Spleen (tissue), 11 donors: ENCODE measurements around the gene LPP. TPM values are rescaled to one million over a fixed set of nuclear protein-coding genes. Genes with fewer than 3 reads are reported as not detected.

Experiments used
- DNase-seq: peaks from one replicate; pipeline ENCODE4 v3.0.0-alpha.2; 2020
- H3K27ac ChIP-seq, 8 donors: fragments of 200-600 bp; sonication (generic) in 7 of 8; 1 replicate in 4 of 8; 2 replicates in 4 of 8; pipeline versions ENCODE4 v1.5.0 to v1.8.0; 2016 to 2021; ENCODE audit warnings: inconsistent platforms in 4 of 8, mild to moderate bottlenecking in 4 of 8, moderate library complexity in 1 of 8
- H3K27me3 ChIP-seq, 7 donors: fragments of 200-600 bp; sonication (generic) in 6 of 7; replicated peaks in 1 of 7; 1 replicate in 4 of 7; 2 replicates in 3 of 7; pipeline versions ENCODE4 v1.5.0 to v1.8.0; 2016 to 2021; ENCODE audit warnings: inconsistent platforms in 3 of 7, mild to moderate bottlenecking in 1 of 7
- H3K36me3 ChIP-seq, 6 donors: fragments of 200-600 bp; sonication (generic) in 5 of 6; 1 replicate in 4 of 6; 2 replicates in 2 of 6; pipeline versions ENCODE4 v1.5.0 to v1.8.0; 2016 to 2021; ENCODE audit warnings: inconsistent platforms in 2 of 6
- H3K4me1 ChIP-seq, 6 donors: fragments of 200-600 bp; sonication (generic) in 5 of 6; 1 replicate in 3 of 6; 2 replicates in 3 of 6; pipeline versions ENCODE4 v1.5.0 to v1.8.0; 2016 to 2021; ENCODE audit warnings: inconsistent platforms in 3 of 6
- H3K4me3 ChIP-seq, 8 donors: fragments of 200-600 bp; sonication (generic) in 7 of 8; 1 replicate in 4 of 8; 2 replicates in 4 of 8; pipeline versions ENCODE4 v1.5.0 to v1.8.0; 2016 to 2021; ENCODE audit warnings: inconsistent platforms in 4 of 8, mild to moderate bottlenecking in 4 of 8, moderate library complexity in 2 of 8
- H3K9me3 ChIP-seq, 8 donors: fragments of 200-600 bp; sonication (generic) in 7 of 8; 1 replicate in 4 of 8; 2 replicates in 4 of 8; pipeline versions ENCODE4 v1.5.0 to v1.8.0; 2016 to 2021; ENCODE audit warnings: inconsistent platforms in 4 of 8
- CTCF ChIP-seq, 11 experiments: fragments of 200-600 bp in 7 of 11; fragments of 450-650 bp in 4 of 11; sonication (generic) in 4 of 11; IDR thresholded peaks in 8 of 11; conservative IDR thresholded peaks in 3 of 11; 1 replicate in 7 of 11; 2 replicates in 4 of 11; pipeline versions ENCODE4 v1.4.0 to v1.8.0; 2016 to 2021; ENCODE audit warnings: antibody characterized with exemption in 11 of 11, inconsistent platforms in 4 of 11, mild to moderate bottlenecking in 1 of 11
- POLR2A ChIP-seq, 3 donors: fragments of 450-650 bp; IDR thresholded peaks; one replicate each; pipeline ENCODE4 v1.5.1; 2017; ENCODE audit warnings: antibody characterized with exemption in 3 of 3, mild to moderate bottlenecking in 1 of 3
- POLR2AphosphoS5 ChIP-seq, 3 donors: sonication (generic); formaldehyde crosslinking; IDR thresholded peaks; one replicate each; pipeline ENCODE4 v1.5.1; 2017; ENCODE audit warnings: antibody characterized with exemption in 3 of 3
- WGBS, 5 donors: extraction: QIAGEN DNeasy Blood & Tissue Kit in 3 of 5; methylation state at CpG; one replicate each; pipeline versions ENCODE4 v1.1.5 to v1.1.7; 2013 to 2018; 5-methylcytosine and 5-hydroxymethylcytosine counted together
- intact Hi-C: fragments of 100-400 bp; cut with DNase I; formaldehyde crosslinking; loops from one replicate; pipeline ENCODE4 v1.15.0; 2023; ENCODE audit warnings: low total_unique reads
- polyA plus RNA-seq, 3 donors: library from polyadenylated mRNA; stranded (reverse); fragments of 200-250 nt; gene quantifications; one replicate each; pipeline ENCODE4 v1.2.1, GENCODE V29; 2013
- total RNA-seq, 7 donors: library from RNA; depleted of rRNA in 3 of 7; stranded (reverse); fragments of >200 nt in 3 of 7; fragmentation: NEBNext Ultra II Directional in 4 of 7; extraction: Animal tissue kit (Norgen Biotek cat#: 25700) in 4 of 7; gene quantifications; one replicate each; pipeline versions ENCODE4 v1.1.0 to v1.2.1, GENCODE V29; 2016 to 2021
- donor health status: healthy with polysubstance abuse.
- donor health status: DM: no; HTN: no; CAD: no; lungs with moderate emphysema.
- donor health status: DM: no; HTN: no; CAD: no.
- donor health status: Bipolar disorder and iron deficiency.
- donor health status: healthy.
- donor health status: DM: no; HTN: no; CAD: no.
- donor health status: DM: yes; HTN: yes; CAD: no.

Gene LPP
- total and polyA plus RNA-seq, 10 donors: 2.4 to 270 (median 156) TPM

- no peak for DNase-seq
- Histone ChIP-seq H3K27ac (peak overlapping the region in 1 of 8 donors; percentile 10), H3K9me3 (no peaks in the 10 kb centered on the region), H3K4me3 (no peak overlapping the region), H3K27me3 (no peaks in the 10 kb centered on the region), H3K36me3 (no peaks in the 10 kb centered on the region), H3K4me1 (peaks cover 0 to 24% (median 9%) of the 10 kb centered on the region in 6 donors)
- intact Hi-C loops: no loop called here
- WGBS, 5 donors: 59 to 89% (median 75%) methylated on average over 2 of the region's 2 CpGs
- no peak for TF ChIP-seq POLR2AphosphoS5 (IDR thresholded peaks at IDR 0.05)
- no peak for TF ChIP-seq POLR2A (IDR thresholded peaks at IDR 0.05)
- no peak for TF ChIP-seq CTCF (IDR thresholded peaks at IDR 0.05 in 8 of 11, conservative IDR thresholded peaks at IDR 0.05 in 3 of 11)
Measured at GRCh38 chr3:188900421-188900951, 746.5 kb downstream of the LPP start.

GRCh38 chr3:188901126-188901525, 747.2 kb downstream of the LPP start:
- H3K4me3 ChIP-seq: no peak overlapping the region
- intact Hi-C loops: no loop called here
- DNase-seq: no peak
- TF ChIP-seq CTCF (IDR thresholded peaks at IDR 0.05 in 8 of 11, conservative IDR thresholded peaks at IDR 0.05 in 3 of 11) (no peak), POLR2A (IDR thresholded peaks at IDR 0.05) (no peak), POLR2AphosphoS5 (IDR thresholded peaks at IDR 0.05) (no peak)
- H3K4me1 ChIP-seq: peaks cover 0 to 24% (median 9%) of the 10 kb centered on the region in 6 donors
- 56 to 70% (median 67%) methylated on average over 6 of the region's 6 CpGs for WGBS, 5 donors
- no peaks in the 10 kb centered on the region for H3K27me3 ChIP-seq
- no peaks in the 10 kb centered on the region for H3K36me3 ChIP-seq
- no peaks in the 10 kb centered on the region for H3K9me3 ChIP-seq
- peak overlapping the region in 1 of 8 donors; percentile 10 for H3K27ac ChIP-seq

- H3K27me3 ChIP-seq: no peaks in the 10 kb centered on the region
- H3K27ac ChIP-seq: no peak overlapping the region
- no peaks in the 10 kb centered on the region for H3K9me3 ChIP-seq
- WGBS, 5 donors: 84 to 96% (median 88%) methylated on average over 4 of the region's 4 CpGs
- peaks cover 0 to 24% (median 9%) of the 10 kb centered on the region in 6 donors for H3K4me1 ChIP-seq
- intact Hi-C loops: no loop called here
- no peak overlapping the region for H3K4me3 ChIP-seq
- no peak for DNase-seq
- TF ChIP-seq POLR2A (IDR thresholded peaks at IDR 0.05) (no peak), POLR2AphosphoS5 (IDR thresholded peaks at IDR 0.05) (no peak), CTCF (IDR thresholded peaks at IDR 0.05 in 8 of 11, conservative IDR thresholded peaks at IDR 0.05 in 3 of 11) (no peak)
- no peaks in the 10 kb centered on the region for H3K36me3 ChIP-seq
Measured at GRCh38 chr3:188901671-188902287, 747.8 kb downstream of the LPP start.

- peaks cover 0 to 24% (median 9%) of the 10 kb centered on the region in 6 donors for H3K4me1 ChIP-seq
- no peak for DNase-seq
- TF ChIP-seq POLR2AphosphoS5 (IDR thresholded peaks at IDR 0.05): no peak
- TF ChIP-seq POLR2A (IDR thresholded peaks at IDR 0.05): no peak
- no peaks in the 10 kb centered on the region for H3K9me3 ChIP-seq
- intact Hi-C loops: no loop called here
- no peak overlapping the region for H3K4me3 ChIP-seq
- H3K36me3 ChIP-seq: no peaks in the 10 kb centered on the region
- peak overlapping the region in 1 of 8 donors; percentile 75 for H3K27ac ChIP-seq
- 50 to 85% (median 69%) methylated on average over 1 of the region's 1 CpG for WGBS, 5 donors
- H3K27me3 ChIP-seq: no peaks in the 10 kb centered on the region
Measured at GRCh38 chr3:188904670-188905069, 750.7 kb downstream of the LPP start.
